ENCODE measurements around the gene UPF3A.
"Not testable (repeated sequence)": the region's sequence is repeated elsewhere in the genome, so short reads cannot be mapped to it uniquely, and the experiment has no call there.

UPF3A gene

GRCh38 chr13:114264313-114264712 is 17.1 kb upstream of the UPF3A start:
- DNase-seq (ENCODE audit: low read depth in 2 of 2): not testable (repeated sequence)

- DNase-seq (ENCODE audit: low read depth in 2 of 2): no peak
Observed at GRCh38 chr13:114264886-114265611, 16.4 kb upstream of the UPF3A start.

GRCh38 chr13:114266241-114266640 is 15.2 kb upstream of the UPF3A start:
- no peak for DNase-seq (ENCODE audit: low read depth in 2 of 2)

- DNase-seq (ENCODE audit: low read depth in 2 of 2): no peak
Observed at GRCh38 chr13:114268344-114269280, 12.8 kb upstream of the UPF3A start.

GRCh38 chr13:114269281-114269770 is 12.1 kb upstream of the UPF3A start:
- no peak for DNase-seq (ENCODE audit: low read depth in 2 of 2)

GRCh38 chr13:114272977-114273376 is 8.4 kb upstream of the UPF3A start:
- no peak for DNase-seq (ENCODE audit: low read depth in 2 of 2)

- DNase-seq (ENCODE audit: low read depth in 2 of 2): no peak
Observed at GRCh38 chr13:114275304-114275703, 6.1 kb upstream of the UPF3A start.

- no peak for DNase-seq (ENCODE audit: low read depth in 2 of 2)
Observed at GRCh38 chr13:114279146-114279545, 2.3 kb upstream of the UPF3A start.

- DNase-seq (ENCODE audit: low read depth in 2 of 2): no peak
Observed at GRCh38 chr13:114279758-114280355, 1.5 kb upstream of the UPF3A start.

GRCh38 chr13:114282041-114282670 is 755 bp downstream of the UPF3A start:
- DNase-seq (ENCODE audit: low read depth in 2 of 2): peak; percentile 34 to 63

- DNase-seq (ENCODE audit: low read depth in 2 of 2): no peak
Observed at GRCh38 chr13:114283576-114283975, 2.2 kb downstream of the UPF3A start.

GRCh38 chr13:114284680-114285079 is 3.3 kb downstream of the UPF3A start:
- no peak for DNase-seq (ENCODE audit: low read depth in 2 of 2)

- no peak for DNase-seq (ENCODE audit: low read depth in 2 of 2)
Observed at GRCh38 chr13:114285166-114285808, 3.9 kb downstream of the UPF3A start.

- no peak for DNase-seq (ENCODE audit: low read depth in 2 of 2)
Observed at GRCh38 chr13:114286808-114287207, 5.4 kb downstream of the UPF3A start.

- DNase-seq (ENCODE audit: low read depth in 2 of 2): no peak
Observed at GRCh38 chr13:114288157-114288591, 6.8 kb downstream of the UPF3A start.

- no peak for DNase-seq (ENCODE audit: low read depth in 2 of 2)
Observed at GRCh38 chr13:114296448-114296847, 15.0 kb downstream of the UPF3A start.

- no peak for DNase-seq (ENCODE audit: low read depth in 2 of 2)
Observed at GRCh38 chr13:114296902-114297301, 15.5 kb downstream of the UPF3A start.

- DNase-seq (ENCODE audit: low read depth in 2 of 2): no peak
Observed at GRCh38 chr13:114298866-114299265, 17.5 kb downstream of the UPF3A start.

- no peak for DNase-seq (ENCODE audit: low read depth in 2 of 2)
Observed at GRCh38 chr13:114299604-114300305, 18.4 kb downstream of the UPF3A start.

- no peak for DNase-seq (ENCODE audit: low read depth in 2 of 2)
Observed at GRCh38 chr13:114303700-114304327, 22.4 kb downstream of the UPF3A start.
